Caco-2 (cell line): ENCODE measurements around the gene ACSM3. TPM values are rescaled to one million over a fixed set of nuclear protein-coding genes. Genes with fewer than 3 reads are reported as not detected.

ENCODE experiments used
- BruUV-seq: library from RNA; stranded (reverse); fragments of 400-500 nt; replicated peaks from 2 replicates; lab custom pipeline; 2021; lab: Mats Ljungman, UMichigan
- CTCF ChIA-PET: fragments of 300-600 bp; sonication (Branson Sonifier 250); formaldehyde crosslinking; loops from one replicate; lab custom pipeline; 2022; ENCODE audit warnings: antibody characterized with exemption; lab: Charles Lee
- POLR2A ChIA-PET: fragments of 300-600 bp; sonication (Branson Sonifier 250); formaldehyde crosslinking; loops from one replicate; lab custom pipeline; 2022; ENCODE audit warnings: antibody characterized with exemption; lab: Charles Lee
- DNase-seq, 2 experiments: peaks; one replicate each; pipeline versions ENCODE4 v3.0.0 to v3.0.0-alpha.2; 2020 to 2022
- H3K27me3 ChIP-seq: replicated peaks from 2 replicates; pipeline ENCODE4 v1.6.0; 2011; ENCODE audit warnings: low read length; ENCODE audit not compliant: control insufficient read depth, insufficient read depth
- H3K36me3 ChIP-seq: 2 replicates; pipeline ENCODE4 v1.5.1; 2011; ENCODE audit warnings: low read length; ENCODE audit not compliant: control insufficient read depth, insufficient read depth
- H3K4me1 ChIP-seq: fragments of 250-450 bp; sonication (Bioruptor Pico); 2 replicates; pipeline ENCODE4 v1.5.1; 2020; ENCODE audit warnings: mild to moderate bottlenecking
- H3K4me3 ChIP-seq: 2 replicates; pipeline ENCODE4 v1.5.1; 2011; ENCODE audit warnings: low read depth, mild to moderate bottlenecking, control low read depth, low read length
- H3K9me3 ChIP-seq: fragments of 250-450 bp; sonication (Bioruptor Pico); 2 replicates; pipeline ENCODE4 v1.5.1; 2020; ENCODE audit warnings: mild to moderate bottlenecking, moderate library complexity
- H3K27ac Mint-ChIP-seq: one replicate; pipeline ENCODE4 v1.8.0; 2022; ENCODE audit warnings: mixed read lengths; ENCODE audit not compliant: unreplicated experiment
- H3K27me3 Mint-ChIP-seq: one replicate; pipeline ENCODE4 v1.8.0; 2022; ENCODE audit warnings: mixed read lengths; ENCODE audit not compliant: insufficient read depth, unreplicated experiment
- H3K36me3 Mint-ChIP-seq: one replicate; pipeline ENCODE4 v1.8.0; 2022; ENCODE audit warnings: mild to moderate bottlenecking, mixed read lengths; ENCODE audit not compliant: insufficient read depth, unreplicated experiment
- H3K4me1 Mint-ChIP-seq: one replicate; pipeline ENCODE4 v1.8.0; 2022; ENCODE audit warnings: low read depth, mixed read lengths; ENCODE audit not compliant: unreplicated experiment
- H3K4me3 Mint-ChIP-seq: one replicate; pipeline ENCODE4 v1.8.0; 2022; ENCODE audit warnings: mild to moderate bottlenecking, moderate library complexity, mixed read lengths; ENCODE audit not compliant: unreplicated experiment
- H3K9me3 Mint-ChIP-seq: one replicate; pipeline ENCODE4 v1.8.0; 2022; ENCODE audit warnings: mixed read lengths; ENCODE audit not compliant: unreplicated experiment
- intact Hi-C: fragments of 100-400 bp; cut with micrococcal nuclease; formaldehyde crosslinking; loops from one replicate; pipeline ENCODE4 v1.10.0; 2022; ENCODE audit not compliant: unreplicated experiment
- total RNA-seq: library from RNA; stranded (reverse); gene quantifications from 2 replicates; pipeline ENCODE4 v1.2.3, GENCODE V29; 2022
- TF ChIP-seq, protein P1 (sequence below), 2 experiments: fragments of 200-600 bp in 1 of 2; IDR thresholded peaks; 1 replicate in 1 of 2; 2 replicates in 1 of 2; pipeline versions ENCODE4 v1.5.1 to v1.8.0; 2011 to 2022; ENCODE audit warnings: antibody characterized with exemption in 1 of 2, control low read depth in 1 of 2, inconsistent platforms in 1 of 2, low read depth in 1 of 2, low read length in 1 of 2, mild to moderate bottlenecking in 1 of 2, moderate library complexity in 1 of 2; ENCODE audit not compliant: insufficient read depth in 1 of 2, severe bottlenecking in 1 of 2, unreplicated experiment in 1 of 2

The ACSM3 gene
- total RNA-seq, 1 experiment from 2014 or later: 6.9 TPM

DNA sequence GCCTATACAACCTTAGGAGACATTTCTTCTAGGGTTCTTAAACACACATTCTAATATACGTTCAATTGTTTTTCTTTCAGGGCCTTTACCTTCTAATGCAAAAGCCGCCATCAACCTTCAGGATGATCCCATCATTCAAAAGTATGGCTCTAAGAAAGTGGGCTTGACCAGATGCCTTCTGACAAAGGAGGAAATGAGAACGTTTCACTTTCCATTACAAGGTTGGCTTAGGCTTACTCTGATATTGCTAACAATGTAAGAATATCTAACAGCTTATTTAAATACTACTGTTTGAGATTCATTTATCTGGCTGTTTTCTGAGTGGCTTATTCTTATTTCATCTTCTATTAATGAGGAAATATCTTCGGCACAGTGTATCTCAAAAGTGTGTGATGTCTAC, 57.9 kb downstream of the ACSM3 start:
- CTCF ChIA-PET: no interaction called here
- TF ChIP-seq, protein P1, sequence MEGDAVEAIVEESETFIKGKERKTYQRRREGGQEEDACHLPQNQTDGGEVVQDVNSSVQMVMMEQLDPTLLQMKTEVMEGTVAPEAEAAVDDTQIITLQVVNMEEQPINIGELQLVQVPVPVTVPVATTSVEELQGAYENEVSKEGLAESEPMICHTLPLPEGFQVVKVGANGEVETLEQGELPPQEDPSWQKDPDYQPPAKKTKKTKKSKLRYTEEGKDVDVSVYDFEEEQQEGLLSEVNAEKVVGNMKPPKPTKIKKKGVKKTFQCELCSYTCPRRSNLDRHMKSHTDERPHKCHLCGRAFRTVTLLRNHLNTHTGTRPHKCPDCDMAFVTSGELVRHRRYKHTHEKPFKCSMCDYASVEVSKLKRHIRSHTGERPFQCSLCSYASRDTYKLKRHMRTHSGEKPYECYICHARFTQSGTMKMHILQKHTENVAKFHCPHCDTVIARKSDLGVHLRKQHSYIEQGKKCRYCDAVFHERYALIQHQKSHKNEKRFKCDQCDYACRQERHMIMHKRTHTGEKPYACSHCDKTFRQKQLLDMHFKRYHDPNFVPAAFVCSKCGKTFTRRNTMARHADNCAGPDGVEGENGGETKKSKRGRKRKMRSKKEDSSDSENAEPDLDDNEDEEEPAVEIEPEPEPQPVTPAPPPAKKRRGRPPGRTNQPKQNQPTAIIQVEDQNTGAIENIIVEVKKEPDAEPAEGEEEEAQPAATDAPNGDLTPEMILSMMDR (IDR thresholded peaks at IDR 0.05; ENCODE audit: insufficient read depth in 1 of 2, low read depth in 1 of 2, low read length in 1 of 2, severe bottlenecking in 1 of 2, unreplicated experiment in 1 of 2): no peak
- POLR2A ChIA-PET: no interaction called here

DNA sequence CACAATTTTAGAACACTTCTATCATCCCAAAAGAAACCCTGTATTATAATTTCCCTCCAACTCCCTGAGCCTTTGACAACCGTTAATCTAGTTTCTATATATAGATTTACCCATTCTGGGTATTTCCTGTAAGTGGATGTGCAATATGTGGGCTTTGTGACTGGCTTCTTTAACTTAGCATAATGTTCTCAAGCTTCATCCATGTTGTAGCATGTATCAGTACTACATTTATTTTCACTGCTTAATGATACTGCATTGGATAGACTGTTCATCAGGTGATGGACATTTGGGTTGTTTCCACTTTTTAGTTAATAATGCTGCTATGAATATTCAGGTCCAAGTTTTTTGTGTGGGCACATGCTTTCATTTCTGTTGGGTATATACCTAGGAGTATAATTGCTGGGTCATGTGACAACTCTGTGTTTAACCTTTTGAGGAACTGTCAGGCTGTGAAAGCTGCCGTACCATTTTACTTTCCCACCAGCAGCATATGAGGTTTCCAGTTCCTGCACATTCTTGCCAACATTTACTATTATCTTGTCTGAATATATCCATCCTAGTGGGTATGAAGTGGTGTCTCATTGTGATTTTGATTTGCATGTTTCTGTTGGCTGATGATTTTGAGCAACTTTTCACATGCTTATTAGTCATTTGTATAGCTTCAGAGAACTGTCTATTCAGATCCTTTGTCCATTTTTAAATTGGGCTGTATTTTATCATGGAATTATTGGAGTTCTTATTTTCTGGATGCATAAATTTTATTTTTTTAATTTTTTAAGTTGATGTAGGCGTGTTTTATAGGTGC, 58.9 kb downstream of the ACSM3 start:
- Mint-ChIP-seq H3K27ac (no peak overlapping the region), H3K4me1 (no peaks in the 10 kb centered on the region), H3K9me3 (no peaks in the 10 kb centered on the region), H3K36me3 (peaks cover 6% of the 10 kb centered on the region), H3K4me3 (no peak overlapping the region), H3K27me3 (no peaks in the 10 kb centered on the region)
- no peaks in the 10 kb centered on the region for H3K4me1 ChIP-seq
- ChIA-PET POLR2A (no interaction called here), CTCF (no interaction called here)
- no peaks in the 10 kb centered on the region for H3K27me3 ChIP-seq
- no peak overlapping the region for H3K4me3 ChIP-seq
- DNase-seq: no peak
- BruUV-seq: no TSS peak
- no peaks in the 10 kb centered on the region; the same call in 1 of the 2 replicates for H3K36me3 ChIP-seq
- TF ChIP-seq, protein P1 (IDR thresholded peaks at IDR 0.05; ENCODE audit: insufficient read depth in 1 of 2, low read depth in 1 of 2, low read length in 1 of 2, severe bottlenecking in 1 of 2, unreplicated experiment in 1 of 2): no peak
- H3K9me3 ChIP-seq: no peaks in the 10 kb centered on the region
- intact Hi-C loops: no loop called here

More for the DNA sequence above, 57.9 kb downstream of the ACSM3 start:
- Mint-ChIP-seq H3K27ac (no peak overlapping the region), H3K4me3 (no peak overlapping the region), H3K36me3 (peaks cover 6% of the 10 kb centered on the region), H3K9me3 (no peaks in the 10 kb centered on the region), H3K27me3 (no peaks in the 10 kb centered on the region), H3K4me1 (no peaks in the 10 kb centered on the region)
- no peak for DNase-seq
- H3K27me3 ChIP-seq: no peaks in the 10 kb centered on the region
- no TSS peak for BruUV-seq
- H3K4me1 ChIP-seq: no peaks in the 10 kb centered on the region
- no peaks in the 10 kb centered on the region for H3K9me3 ChIP-seq
- intact Hi-C loops: no loop called here
- no peaks in the 10 kb centered on the region; the same call in 1 of the 2 replicates for H3K36me3 ChIP-seq
- H3K4me3 ChIP-seq: no peak overlapping the region

DNA sequence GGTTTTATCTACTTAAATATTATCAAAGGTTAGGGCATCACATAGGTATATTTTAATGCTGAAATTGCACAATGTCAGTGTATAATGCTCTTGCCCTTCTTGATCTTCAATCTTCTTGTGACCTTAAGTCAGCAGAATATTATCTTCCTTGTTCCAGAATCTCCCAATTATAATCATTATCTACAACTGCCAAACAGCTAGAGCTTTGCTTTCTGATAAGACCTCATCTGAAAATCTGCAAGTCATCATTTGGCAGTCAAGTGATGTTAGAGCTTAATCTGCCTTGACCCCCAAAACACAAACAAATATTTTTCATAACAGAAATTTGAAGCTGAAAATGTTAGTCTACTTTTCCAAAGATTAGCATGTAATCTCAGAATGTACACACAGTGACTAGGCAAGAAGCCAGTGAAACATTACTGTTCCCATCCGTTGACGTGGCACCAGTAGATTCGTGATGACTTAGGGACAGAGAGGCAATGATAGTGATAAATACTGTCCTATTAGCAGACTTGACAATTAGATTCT, 62.3 kb downstream of the ACSM3 start:
- DNase-seq: no peak
- H3K27me3 ChIP-seq: no peaks in the 10 kb centered on the region
- Mint-ChIP-seq H3K9me3 (no peaks in the 10 kb centered on the region), H3K27me3 (no peaks in the 10 kb centered on the region), H3K36me3 (no peaks in the 10 kb centered on the region), H3K4me3 (no peak overlapping the region), H3K4me1 (no peaks in the 10 kb centered on the region), H3K27ac (no peak overlapping the region)
- TF ChIP-seq, protein P1 (IDR thresholded peaks at IDR 0.05; ENCODE audit: insufficient read depth in 1 of 2, low read depth in 1 of 2, low read length in 1 of 2, severe bottlenecking in 1 of 2, unreplicated experiment in 1 of 2): no peak
- intact Hi-C loops: no loop called here
- H3K9me3 ChIP-seq: no peaks in the 10 kb centered on the region
- POLR2A ChIA-PET: interaction anchor here (1.4 kb wide), 1 partner anchor 20 kb away, joined by 5 read pairs; the partner anchor contains the start of genes ERI2 and REXO5
- no TSS peak for BruUV-seq
- no peaks in the 10 kb centered on the region for H3K4me1 ChIP-seq
- no peak overlapping the region for H3K4me3 ChIP-seq
- CTCF ChIA-PET: no interaction called here
- no peaks in the 10 kb centered on the region for H3K36me3 ChIP-seq
